ENCODE results near the gene DACH1. TPM values are rescaled to one million over a fixed set of nuclear protein-coding genes. Genes with fewer than 3 reads are reported as not detected.

DACH1 gene
- total RNA-seq, 1 experiment from 2014 or later = 1.2 TPM

GRCh38 chr13:71408416-71408815 lies 458.6 kb downstream of the DACH1 start:
- Histone ChIP-seq H3K36me3 (ENCODE audit: control insufficient read depth, insufficient read depth, low read length) (no peaks in the 10 kb centered on the region), H3K27me3 (replicated peaks; ENCODE audit: control insufficient read depth, insufficient read depth, low read length) (no peaks in the 10 kb centered on the region), H3K4me3 (ENCODE audit: low read depth, low read length) (no peak overlapping the region), H3K4me1 (no peaks in the 10 kb centered on the region), H3K9me3 (no peaks in the 10 kb centered on the region)
- DNase-seq = no peak
- ChIA-PET POLR2A (no interaction called here), CTCF (no interaction called here)
- no TSS peak for BruUV-seq (replicated peaks)
- Mint-ChIP-seq H3K36me3 (ENCODE audit: insufficient read depth, unreplicated experiment) (no peaks in the 10 kb centered on the region), H3K4me1 (ENCODE audit: low read depth, unreplicated experiment) (no peaks in the 10 kb centered on the region), H3K27me3 (ENCODE audit: insufficient read depth, unreplicated experiment) (peaks cover 3% of the 10 kb centered on the region), H3K27ac (ENCODE audit: unreplicated experiment) (no peak overlapping the region), H3K4me3 (ENCODE audit: unreplicated experiment) (no peak overlapping the region), H3K9me3 (ENCODE audit: unreplicated experiment) (no peaks in the 10 kb centered on the region)
- TF ChIP-seq CTCF (IDR thresholded peaks at IDR 0.05; ENCODE audit: insufficient read depth in 1 of 2, low read depth in 1 of 2, low read length in 1 of 2, severe bottlenecking in 1 of 2, unreplicated experiment in 1 of 2) = no peak
- intact Hi-C loops (cut with micrococcal nuclease; ENCODE audit: unreplicated experiment) = no loop called here

- no peak overlapping the region for H3K4me3 ChIP-seq (ENCODE audit: low read depth, low read length)
- no peaks in the 10 kb centered on the region for H3K27me3 ChIP-seq (replicated peaks; ENCODE audit: control insufficient read depth, insufficient read depth, low read length)
- Mint-ChIP-seq H3K27me3 (ENCODE audit: insufficient read depth, unreplicated experiment) (peaks cover 6% of the 10 kb centered on the region), H3K27ac (ENCODE audit: unreplicated experiment) (no peak overlapping the region), H3K36me3 (ENCODE audit: insufficient read depth, unreplicated experiment) (no peaks in the 10 kb centered on the region), H3K4me1 (ENCODE audit: low read depth, unreplicated experiment) (no peaks in the 10 kb centered on the region), H3K9me3 (ENCODE audit: unreplicated experiment) (no peaks in the 10 kb centered on the region), H3K4me3 (ENCODE audit: unreplicated experiment) (no peak overlapping the region)
- H3K9me3 ChIP-seq = no peaks in the 10 kb centered on the region
- H3K4me1 ChIP-seq = no peaks in the 10 kb centered on the region
- no TSS peak for BruUV-seq (replicated peaks)
- POLR2A ChIA-PET = no interaction called here
- intact Hi-C loops (cut with micrococcal nuclease; ENCODE audit: unreplicated experiment) = no loop called here
- no peaks in the 10 kb centered on the region for H3K36me3 ChIP-seq (ENCODE audit: control insufficient read depth, insufficient read depth, low read length)
- CTCF ChIA-PET = no interaction called here
- DNase-seq = no peak
- no peak for TF ChIP-seq CTCF (IDR thresholded peaks at IDR 0.05; ENCODE audit: insufficient read depth in 1 of 2, low read depth in 1 of 2, low read length in 1 of 2, severe bottlenecking in 1 of 2, unreplicated experiment in 1 of 2)
Observed at GRCh38 chr13:71399631-71400215, 467.3 kb downstream of the DACH1 start.

- Mint-ChIP-seq H3K4me3 (ENCODE audit: unreplicated experiment) (no peak overlapping the region), H3K27me3 (ENCODE audit: insufficient read depth, unreplicated experiment) (peaks cover 6% of the 10 kb centered on the region), H3K36me3 (ENCODE audit: insufficient read depth, unreplicated experiment) (no peaks in the 10 kb centered on the region), H3K9me3 (ENCODE audit: unreplicated experiment) (no peaks in the 10 kb centered on the region), H3K27ac (ENCODE audit: unreplicated experiment) (no peak overlapping the region), H3K4me1 (ENCODE audit: low read depth, unreplicated experiment) (no peaks in the 10 kb centered on the region)
- no TSS peak for BruUV-seq (replicated peaks)
- H3K4me1 ChIP-seq = no peaks in the 10 kb centered on the region
- CTCF ChIA-PET = no interaction called here
- peaks cover 4% of the 10 kb centered on the region; the same call in 1 of the 2 replicates for H3K9me3 ChIP-seq
- intact Hi-C loops (cut with micrococcal nuclease; ENCODE audit: unreplicated experiment) = no loop called here
- no peaks in the 10 kb centered on the region for H3K36me3 ChIP-seq (ENCODE audit: control insufficient read depth, insufficient read depth, low read length)
- H3K4me3 ChIP-seq (ENCODE audit: low read depth, low read length) = no peak overlapping the region
- POLR2A ChIA-PET = no interaction called here
- no peak for TF ChIP-seq CTCF (IDR thresholded peaks at IDR 0.05; ENCODE audit: insufficient read depth in 1 of 2, low read depth in 1 of 2, low read length in 1 of 2, severe bottlenecking in 1 of 2, unreplicated experiment in 1 of 2)
- no peak for DNase-seq
- no peaks in the 10 kb centered on the region for H3K27me3 ChIP-seq (replicated peaks; ENCODE audit: control insufficient read depth, insufficient read depth, low read length)
Observed at GRCh38 chr13:71396149-71396548, 470.9 kb downstream of the DACH1 start.

All from Caco-2 (cell line).